Trophoblast cell (in vitro differentiated cells and primary cell): ENCODE data around the gene SEZ6L2.

ENCODE experiments used
- DNase-seq, 2 donors: peaks; one replicate each; pipeline ENCODE4 v3.0.0-alpha.2; 2016
- H2AFZ ChIP-seq: 2 replicates; pipeline ENCODE4 v1.6.1; 2013; ENCODE audit warnings: low read length, moderate library complexity, mild to moderate bottlenecking; ENCODE audit not compliant: insufficient read depth, poor library complexity
- H2AK5ac ChIP-seq: 2 replicates; pipeline ENCODE4 v1.6.1; 2013; ENCODE audit warnings: mild to moderate bottlenecking, low read length
- H2BK120ac ChIP-seq: 2 replicates; pipeline ENCODE4 v1.6.1; 2013; ENCODE audit warnings: low read length, mild to moderate bottlenecking, moderate library complexity; ENCODE audit not compliant: insufficient read depth, poor library complexity
- H2BK12ac ChIP-seq: 2 replicates; pipeline ENCODE4 v1.6.1; 2013; ENCODE audit warnings: mild to moderate bottlenecking, low read length, moderate library complexity
- H2BK5ac ChIP-seq: 2 replicates; pipeline ENCODE4 v1.6.1; 2013; ENCODE audit warnings: low read length, low read depth, moderate library complexity, mild to moderate bottlenecking; ENCODE audit not compliant: poor library complexity
- H3K14ac ChIP-seq: 2 replicates; pipeline ENCODE4 v1.6.1; 2013; ENCODE audit warnings: mild to moderate bottlenecking, low read length
- H3K18ac ChIP-seq: 2 replicates; pipeline ENCODE4 v1.6.1; 2013; ENCODE audit warnings: mild to moderate bottlenecking, low read length
- H3K23ac ChIP-seq: 2 replicates; pipeline ENCODE4 v1.6.1; 2013; ENCODE audit warnings: low read length
- H3K27ac ChIP-seq: 2 replicates; pipeline ENCODE4 v1.5.1; 2013; ENCODE audit warnings: low read depth, mild to moderate bottlenecking, inconsistent platforms, low read length, moderate library complexity
- H3K27me3 ChIP-seq: 2 replicates; pipeline ENCODE4 v1.6.1; 2013; ENCODE audit warnings: inconsistent platforms, mild to moderate bottlenecking, low read length, moderate library complexity; ENCODE audit not compliant: insufficient read depth
- H3K36me3 ChIP-seq, 2 experiments: 1 replicate in 1 of 2; 2 replicates in 1 of 2; pipeline ENCODE4 v1.6.1; 2013; ENCODE audit warnings: low read length in 2 of 2, mild to moderate bottlenecking in 2 of 2, moderate library complexity in 1 of 2; ENCODE audit not compliant: insufficient read depth in 2 of 2, control insufficient read depth in 1 of 2
- H3K4ac ChIP-seq: 2 replicates; pipeline ENCODE4 v1.6.1; 2013; ENCODE audit warnings: low read depth, mild to moderate bottlenecking, low read length, moderate library complexity
- H3K4me1 ChIP-seq, 2 experiments: 1 replicate in 1 of 2; 2 replicates in 1 of 2; pipeline ENCODE4 v1.6.1; 2013; ENCODE audit warnings: low read length in 2 of 2, mild to moderate bottlenecking in 2 of 2, moderate library complexity in 1 of 2; ENCODE audit not compliant: insufficient read depth in 2 of 2, control insufficient read depth in 1 of 2
- H3K4me2 ChIP-seq: 2 replicates; pipeline ENCODE4 v1.6.1; 2013; ENCODE audit warnings: inconsistent platforms, mild to moderate bottlenecking, low read length, moderate library complexity
- H3K4me3 ChIP-seq: 2 replicates; pipeline ENCODE4 v1.5.1; 2013; ENCODE audit warnings: mild to moderate bottlenecking, low read depth, low read length, inconsistent platforms
- H3K79me1 ChIP-seq: one replicate; pipeline ENCODE4 v1.6.1; 2013; ENCODE audit warnings: low read length
- H3K79me2 ChIP-seq: 2 replicates; pipeline ENCODE4 v1.6.1; 2013; ENCODE audit warnings: low read length, mild to moderate bottlenecking; ENCODE audit not compliant: control insufficient read depth, insufficient read depth, poor library complexity
- H3K9ac ChIP-seq: 2 replicates; pipeline ENCODE4 v1.6.1; 2013; ENCODE audit warnings: mild to moderate bottlenecking, low read length
- H3K9me3 ChIP-seq: 2 replicates; pipeline ENCODE4 v1.6.1; 2013; ENCODE audit warnings: low read depth, mild to moderate bottlenecking, control low read depth, inconsistent platforms, low read length; ENCODE audit not compliant: insufficient read depth
- H4K12ac ChIP-seq: 2 replicates; pipeline ENCODE4 v1.6.1; 2013; ENCODE audit warnings: low read depth, mild to moderate bottlenecking, low read length, moderate library complexity
- H4K8ac ChIP-seq: 2 replicates; pipeline ENCODE4 v1.6.1; 2013; ENCODE audit warnings: low read depth, mild to moderate bottlenecking, low read length, moderate library complexity
- H4K91ac ChIP-seq: one replicate; pipeline ENCODE4 v1.6.1; 2013; ENCODE audit warnings: low read depth, mild to moderate bottlenecking, low read length, moderate library complexity
- WGBS: extraction: QIAGEN DNeasy Blood & Tissue Kit; methylation state at CpG from one replicate; pipeline ENCODE4 v1.1.7; 2013; ENCODE audit warnings: missing lambda C conversion rate; ENCODE audit not compliant: insufficient read length, insufficient coverage; ENCODE audit errors: extremely low coverage; 5-methylcytosine and 5-hydroxymethylcytosine counted together

The SEZ6L2 gene

DNA sequence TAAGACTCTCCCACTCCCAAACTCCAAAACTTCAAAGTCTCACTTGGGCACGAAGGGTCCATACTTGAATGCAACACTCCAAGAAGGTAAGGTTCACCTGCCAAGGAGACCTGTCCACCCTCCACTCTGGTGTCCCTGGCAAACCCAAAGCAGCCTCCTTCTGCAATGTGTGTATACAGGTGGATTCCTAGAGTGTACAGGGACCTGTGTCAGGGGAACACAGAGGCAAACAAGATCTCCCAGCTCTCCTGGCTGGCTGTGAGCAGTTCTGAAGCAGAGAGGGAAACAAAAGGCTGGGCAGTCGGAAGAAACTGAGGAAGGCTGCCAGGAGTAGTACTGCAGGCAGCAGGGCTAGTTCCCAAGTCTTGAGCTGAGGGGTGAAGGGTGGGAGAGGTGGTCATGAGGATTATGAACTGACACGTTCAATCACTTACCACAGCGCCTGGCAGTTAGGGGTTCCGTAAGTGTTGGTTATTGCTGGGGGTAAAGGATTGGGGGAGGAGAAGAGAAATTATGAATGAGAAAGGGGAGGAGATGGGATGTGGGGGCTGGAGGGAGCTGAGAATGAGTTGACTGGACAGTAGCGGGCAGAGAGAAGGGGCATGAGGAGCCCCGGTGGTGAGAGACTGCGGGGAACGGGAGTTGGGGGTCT, 25.9 kb upstream of the SEZ6L2 start:
- peak in 1 of 2 donors; percentile 1 for DNase-seq
- Histone ChIP-seq H4K8ac (peak overlapping the region; percentile 22), H3K4ac (peak overlapping the region; percentile 92), H3K14ac (peak overlapping the region; percentile 51), H3K23ac (no peak overlapping the region), H2BK5ac (no peak overlapping the region), H3K36me3 (peaks cover 12 to 14% of the 10 kb centered on the region in 2 experiments), H3K9me3 (no peaks in the 10 kb centered on the region), H3K4me1 (peaks cover 11 to 14% of the 10 kb centered on the region in 2 experiments), H4K12ac (no peak overlapping the region), H3K27me3 (no peaks in the 10 kb centered on the region), H2BK120ac (no peak overlapping the region), H3K18ac (peak overlapping the region; percentile 100), H3K27ac (peak overlapping the region; percentile 48), H3K9ac (peak overlapping the region; percentile 96), H4K91ac (peak overlapping the region; percentile 89), H2BK12ac (no peak overlapping the region), H2AK5ac (peak overlapping the region; percentile 18), H3K4me3 (peak overlapping the region; percentile 99), H2AFZ (peak overlapping the region; percentile 85), H3K4me2 (peak overlapping the region; percentile 91), H3K79me1 (peaks cover 11% of the 10 kb centered on the region), H3K79me2 (peaks cover 14% of the 10 kb centered on the region)
- 100% methylated on average over 1 of the region's 9 CpGs for WGBS

DNA sequence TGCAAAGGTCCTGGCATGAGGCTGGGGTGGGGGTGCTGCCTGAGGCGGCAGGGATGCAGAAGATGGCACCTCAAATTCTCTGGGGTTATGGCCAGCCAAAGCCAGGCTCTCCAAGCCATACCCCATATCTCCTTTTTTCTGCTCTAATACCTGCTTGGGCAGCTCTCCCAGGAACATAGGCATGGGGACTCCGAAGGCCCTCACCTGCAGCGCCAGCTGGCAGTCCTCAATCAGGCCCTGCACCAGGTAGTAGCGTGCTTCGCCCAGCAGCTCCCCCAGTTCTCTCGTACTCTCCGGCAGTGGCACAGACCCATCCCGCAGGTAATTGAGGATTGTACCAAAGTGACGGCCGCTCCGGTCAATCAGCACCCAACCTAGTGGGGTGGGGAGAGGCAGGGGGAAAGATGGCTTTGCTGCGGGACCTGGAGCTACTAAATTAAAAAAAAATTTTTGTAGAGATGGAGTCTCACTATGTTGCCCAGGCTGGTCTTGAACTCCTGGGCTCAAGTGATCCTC, 23.7 kb upstream of the SEZ6L2 start:
- Histone ChIP-seq H3K27me3 (no peaks in the 10 kb centered on the region), H4K91ac (no peak overlapping the region), H3K4me2 (no peak overlapping the region), H3K18ac (no peak overlapping the region), H4K12ac (no peak overlapping the region), H3K4me3 (no peak overlapping the region), H2BK120ac (no peak overlapping the region), H3K4ac (no peak overlapping the region), H3K23ac (no peak overlapping the region), H2AK5ac (no peak overlapping the region), H3K79me2 (peaks cover 14% of the 10 kb centered on the region), H3K9me3 (no peaks in the 10 kb centered on the region), H4K8ac (no peak overlapping the region), H3K27ac (no peak overlapping the region), H3K9ac (no peak overlapping the region), H2BK12ac (no peak overlapping the region), H2AFZ (no peak overlapping the region), H3K79me1 (peaks cover 11% of the 10 kb centered on the region), H3K36me3 (peaks cover 14 to 16% of the 10 kb centered on the region in 2 experiments), H2BK5ac (no peak overlapping the region), H3K4me1 (peaks cover 11 to 14% of the 10 kb centered on the region in 2 experiments), H3K14ac (no peak overlapping the region)
- no peak for DNase-seq
- no CpG with 5 or more reads among the region's 12 CpGs for WGBS

DNA sequence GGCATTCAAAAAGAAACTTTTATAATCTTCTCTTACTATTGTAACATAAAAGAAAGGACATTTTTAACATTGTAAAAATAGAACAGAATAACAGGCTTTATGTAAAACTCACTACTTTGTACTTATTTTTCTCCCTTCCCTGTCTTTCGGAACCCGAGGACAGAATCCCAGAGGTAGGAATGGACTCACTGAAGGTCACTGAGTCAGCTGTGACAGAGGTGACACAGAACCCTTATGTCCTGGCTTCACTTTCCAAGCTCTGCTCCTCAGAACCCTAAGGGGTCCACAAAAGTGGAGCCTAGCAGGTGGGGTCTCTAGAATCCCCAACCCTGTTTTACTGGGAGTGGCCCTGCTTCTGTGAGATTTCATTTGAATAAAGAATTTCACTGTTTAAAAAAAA, 23.0 kb upstream of the SEZ6L2 start:
- no CpG with 5 or more reads among the region's 2 CpGs for WGBS

GRCh38 chr16:29921034-29921385, 21.7 kb upstream of the SEZ6L2 start:
- no CpG with 5 or more reads among the region's 3 CpGs for WGBS
- Histone ChIP-seq H3K4me3 (no peak overlapping the region), H4K91ac (no peak overlapping the region), H2AK5ac (no peak overlapping the region), H3K79me2 (peaks cover 9% of the 10 kb centered on the region), H2BK5ac (no peak overlapping the region), H3K9me3 (no peaks in the 10 kb centered on the region), H3K79me1 (peaks cover 4% of the 10 kb centered on the region), H2BK120ac (no peak overlapping the region), H3K4me1 (peaks cover 4 to 7% of the 10 kb centered on the region in 2 experiments), H3K27me3 (no peaks in the 10 kb centered on the region), H3K23ac (no peak overlapping the region), H4K12ac (no peak overlapping the region), H2BK12ac (no peak overlapping the region), H3K14ac (no peak overlapping the region), H3K4ac (no peak overlapping the region), H3K4me2 (no peak overlapping the region), H2AFZ (no peak overlapping the region), H3K18ac (no peak overlapping the region), H4K8ac (no peak overlapping the region), H3K9ac (no peak overlapping the region), H3K36me3 (peaks cover 17 to 18% of the 10 kb centered on the region in 2 experiments), H3K27ac (no peak overlapping the region)
- DNase-seq: no peak

More for the DNA sequence above, 23.0 kb upstream of the SEZ6L2 start:
- H3K79me2 ChIP-seq: peaks cover 14% of the 10 kb centered on the region
- no peak overlapping the region for H3K4me2 ChIP-seq
- no peak overlapping the region for H2AK5ac ChIP-seq
- H2BK5ac ChIP-seq: no peak overlapping the region
- H4K8ac ChIP-seq: no peak overlapping the region
- H3K4me1 ChIP-seq: peaks cover 11 to 14% of the 10 kb centered on the region in 2 experiments
- H4K91ac ChIP-seq: no peak overlapping the region
- no peak overlapping the region for H3K18ac ChIP-seq
- H3K9me3 ChIP-seq: no peaks in the 10 kb centered on the region
- no peak overlapping the region for H2BK12ac ChIP-seq
- H4K12ac ChIP-seq: no peak overlapping the region
- H2BK120ac ChIP-seq: no peak overlapping the region
- no peak overlapping the region for H3K27ac ChIP-seq
- H3K9ac ChIP-seq: no peak overlapping the region
- H3K79me1 ChIP-seq: peaks cover 11% of the 10 kb centered on the region
- no peak overlapping the region for H2AFZ ChIP-seq
- H3K14ac ChIP-seq: no peak overlapping the region
- H3K4me3 ChIP-seq: no peak overlapping the region
- H3K27me3 ChIP-seq: no peaks in the 10 kb centered on the region
- peaks cover 14 to 16% of the 10 kb centered on the region in 2 experiments for H3K36me3 ChIP-seq
- H3K4ac ChIP-seq: no peak overlapping the region
- no peak overlapping the region for H3K23ac ChIP-seq
- DNase-seq: no peak
